SH-SY5Y (cell line): ENCODE measurements around the gene INSM1.

Experiments
- GATA2 ChIP-seq: IDR thresholded peaks from 2 replicates; pipeline ENCODE4 v1.6.1; 2011; ENCODE audit warnings: mild to moderate bottlenecking, low read depth, low read length
- GATA3 ChIP-seq: IDR thresholded peaks from 2 replicates; pipeline ENCODE4 v1.6.1; 2011; ENCODE audit warnings: low read depth, mild to moderate bottlenecking, low read length, moderate library complexity

DNA sequence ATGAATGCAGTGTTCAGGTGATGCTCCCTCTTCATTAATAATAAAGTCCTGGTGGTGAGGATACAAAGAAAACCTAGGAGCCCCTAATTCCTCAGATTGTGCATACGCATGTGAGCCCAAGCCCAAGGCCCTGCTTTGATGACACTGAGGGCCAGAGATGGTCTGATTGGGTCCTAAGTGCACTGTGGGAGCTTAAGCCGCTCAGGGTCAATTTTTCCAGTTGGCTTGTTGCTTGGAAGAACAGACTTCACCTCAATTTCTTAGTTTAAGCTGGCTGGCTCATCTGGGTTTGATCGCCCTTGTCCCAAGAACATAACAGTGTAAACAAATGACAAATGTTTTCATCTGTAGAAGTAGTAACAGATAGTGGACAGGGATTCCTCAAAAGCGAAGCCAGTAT is 41.4 kb downstream of the INSM1 start:
- no peak for TF ChIP-seq GATA3
- TF ChIP-seq GATA2 = no peak
